Kasumi-1 (cell line): Measurements from ENCODE around the gene TUBA8.
A peak's percentile ranks its signal among the peaks of the same experiment; 100 is the strongest.
"Not testable (repeated sequence)": the region's sequence is repeated elsewhere in the genome, so short reads cannot be mapped to it uniquely, and the experiment has no call there.

Experiments used
- DNase-seq, 2 experiments: peaks; one replicate each; lab custom pipeline; 2025; lab: John Stamatoyannopoulos, UW

Gene TUBA8

GRCh38 chr22:18110194-18110953 is at the start of gene TUBA8:
Gene TUBA8, plus strand, starts transcription at chr22:18110809. Its CDS starts 57 bp downstream, at chr22:18110866.
- peak; percentile 25 to 36 for DNase-seq

- no peak for DNase-seq
Measured at GRCh38 chr22:18062421-18062820, 48.2 kb upstream of the TUBA8 start.

- no peak for DNase-seq
Measured at GRCh38 chr22:18063306-18063705, 47.3 kb upstream of the TUBA8 start.

- DNase-seq, result not testable (repeated sequence)
Measured at GRCh38 chr22:18063715-18064114, 46.9 kb upstream of the TUBA8 start.

- no peak for DNase-seq
Measured at GRCh38 chr22:18064636-18065035, 46.0 kb upstream of the TUBA8 start.

GRCh38 chr22:18065256-18065655 is 45.4 kb upstream of the TUBA8 start:
- DNase-seq, result no peak

- DNase-seq, result no peak
Measured at GRCh38 chr22:18066181-18066859, 44.3 kb upstream of the TUBA8 start.

- no peak for DNase-seq
Measured at GRCh38 chr22:18067121-18067520, 43.5 kb upstream of the TUBA8 start.

GRCh38 chr22:18067548-18068341 is 42.9 kb upstream of the TUBA8 start:
- DNase-seq, result no peak

GRCh38 chr22:18068381-18068988 is 42.1 kb upstream of the TUBA8 start:
- no peak for DNase-seq

GRCh38 chr22:18069041-18069440 is 41.6 kb upstream of the TUBA8 start:
- DNase-seq, result no peak

- no peak for DNase-seq
Measured at GRCh38 chr22:18070041-18070440, 40.6 kb upstream of the TUBA8 start.

GRCh38 chr22:18070556-18071306 is 39.9 kb upstream of the TUBA8 start:
- DNase-seq, result no peak

GRCh38 chr22:18071307-18071967 is 39.2 kb upstream of the TUBA8 start:
- DNase-seq, result not testable (repeated sequence)

GRCh38 chr22:18071968-18072310 is 38.7 kb upstream of the TUBA8 start:
- no peak for DNase-seq

GRCh38 chr22:18073467-18073866 is 37.1 kb upstream of the TUBA8 start:
- no peak for DNase-seq

GRCh38 chr22:18073927-18074326 is 36.7 kb upstream of the TUBA8 start:
- DNase-seq, result not testable (repeated sequence)

GRCh38 chr22:18075101-18075719 is 35.4 kb upstream of the TUBA8 start:
- DNase-seq, result no peak

GRCh38 chr22:18075720-18076497 is 34.7 kb upstream of the TUBA8 start:
- peak; percentile 86 to 89 for DNase-seq
